GM11168 (cell line): ENCODE measurements around the gene MISP.

Experiments
- in situ Hi-C: fragments of 300-500 bp; cut with MboI; formaldehyde crosslinking; loops from one replicate; pipeline ENCODE4 v1.12.0; 2022; ENCODE audit warnings: low sequenced_read_pairs; ENCODE audit not compliant: unreplicated experiment

The MISP gene

GRCh38 chr19:792306-792885, 41.5 kb downstream of the MISP start:
- in situ Hi-C loops = no loop called here

GRCh38 chr19:793806-794205, 42.9 kb downstream of the MISP start:
- in situ Hi-C loops = no loop called here

DNA sequence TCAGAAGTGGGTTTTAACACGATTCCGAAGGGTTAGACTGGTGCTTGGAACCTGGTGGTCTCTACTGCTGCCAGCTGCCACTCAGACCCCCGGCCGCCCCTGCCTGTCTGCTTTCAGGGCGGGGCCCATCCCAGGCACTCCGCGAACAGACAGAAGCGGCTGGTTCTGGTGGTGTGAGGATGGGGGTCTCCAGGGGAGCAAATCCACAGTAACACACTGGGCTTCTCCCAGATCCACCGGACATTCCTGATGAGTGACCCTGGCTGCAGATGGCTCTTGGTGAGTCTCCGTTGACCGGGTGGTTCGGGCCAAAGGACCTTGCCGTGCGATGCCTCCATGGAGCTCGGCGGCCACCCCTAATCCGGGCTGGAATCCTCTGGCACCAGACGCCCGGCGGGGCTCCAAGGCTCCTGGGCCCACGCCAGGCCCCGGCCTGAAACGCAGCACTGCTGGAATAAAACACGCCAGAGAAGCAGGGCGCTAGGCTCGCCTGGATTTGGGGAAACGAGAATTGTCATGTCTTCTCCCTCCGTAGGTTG, 44.2 kb downstream of the MISP start:
- in situ Hi-C loops = no loop called here

GRCh38 chr19:795691-796581, 45.0 kb downstream of the MISP start:
- in situ Hi-C loops = no loop called here

GRCh38 chr19:796692-797527, 46.0 kb downstream of the MISP start, which contains the start of gene PTBP1:
TSS of gene PTBP1 (plus strand) at chr19:797452. CDS start at chr19:797498, 46 bp downstream.
- in situ Hi-C loops = no loop called here

DNA sequence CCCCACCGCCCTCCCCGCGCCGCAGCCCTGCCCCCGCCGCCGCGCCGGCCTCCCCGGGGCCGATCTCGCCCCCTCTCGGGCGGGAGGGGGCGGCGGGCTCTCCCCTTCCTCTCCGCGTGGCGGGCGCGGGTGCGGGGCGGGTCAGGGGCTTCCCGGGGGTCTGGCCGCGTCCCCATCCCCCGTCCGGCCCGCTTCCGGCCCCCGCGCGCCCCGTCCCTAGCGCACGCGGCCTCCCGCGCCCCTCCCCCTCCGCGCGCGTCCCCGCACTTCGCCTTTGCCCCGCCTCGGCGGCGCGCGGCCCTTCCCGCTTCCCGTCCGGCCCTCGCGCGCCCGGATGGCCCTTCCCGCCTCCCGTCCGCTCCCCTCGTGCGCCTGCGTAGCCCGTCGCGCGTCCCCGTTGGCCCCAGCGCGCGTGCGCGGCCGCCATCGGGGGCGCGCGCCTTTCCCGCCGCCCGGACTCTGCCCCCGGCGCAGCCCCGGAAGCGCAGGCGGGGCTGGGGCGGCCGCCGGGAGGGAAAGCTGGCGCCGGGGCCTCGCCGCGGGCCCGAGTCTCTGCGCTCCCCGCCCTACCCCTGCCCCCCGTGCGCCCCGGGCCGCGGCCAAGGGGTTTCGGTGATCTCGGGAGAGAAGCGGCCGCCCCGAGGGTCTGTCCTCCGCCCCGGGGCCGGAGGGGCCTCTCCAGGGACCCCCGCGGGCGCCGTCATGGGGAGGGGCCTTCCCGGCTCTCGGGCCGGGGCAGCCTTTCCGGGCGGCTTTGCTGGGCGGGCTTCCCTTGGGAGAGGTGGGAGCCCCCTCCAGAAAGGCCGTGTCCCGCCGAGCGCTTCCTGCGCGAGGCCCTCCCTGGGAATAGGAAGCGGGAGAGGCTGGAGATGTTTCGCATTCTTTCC, 46.9 kb downstream of the MISP start:
- in situ Hi-C loops = no loop called here

DNA sequence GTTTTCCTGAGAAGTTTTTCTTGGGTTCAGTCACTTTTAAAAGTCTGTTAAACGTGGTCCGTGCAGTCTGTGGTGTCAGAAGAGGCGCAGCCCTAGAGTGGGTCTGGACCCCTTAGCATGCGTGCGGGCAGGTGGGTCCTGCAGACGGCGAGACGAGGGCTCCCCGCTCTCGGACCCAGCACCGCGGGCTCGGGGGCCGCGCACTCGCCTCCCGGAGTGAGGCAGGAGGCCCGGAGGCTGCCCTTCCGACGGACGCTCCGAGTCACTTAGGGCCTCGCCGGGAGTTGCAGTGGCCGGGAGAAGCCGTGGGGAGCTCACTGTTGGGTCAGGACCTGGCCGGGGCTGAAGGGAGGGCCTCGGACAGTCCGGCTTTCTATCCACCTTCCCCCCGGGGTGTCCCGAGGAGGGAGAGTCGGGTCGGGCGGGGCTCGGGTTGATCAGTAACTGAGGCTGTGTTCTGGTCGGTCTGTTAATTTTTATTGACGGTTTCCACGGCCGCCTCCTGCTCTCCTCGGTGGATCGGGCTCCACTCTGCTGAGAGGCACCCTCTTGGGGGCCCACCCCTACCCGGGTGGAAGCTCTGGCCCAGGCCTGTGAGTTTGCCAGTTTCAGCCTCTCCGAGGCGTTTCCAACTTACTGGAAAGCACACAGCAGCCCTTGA, 47.6 kb downstream of the MISP start:
- in situ Hi-C loops = no loop called here

DNA sequence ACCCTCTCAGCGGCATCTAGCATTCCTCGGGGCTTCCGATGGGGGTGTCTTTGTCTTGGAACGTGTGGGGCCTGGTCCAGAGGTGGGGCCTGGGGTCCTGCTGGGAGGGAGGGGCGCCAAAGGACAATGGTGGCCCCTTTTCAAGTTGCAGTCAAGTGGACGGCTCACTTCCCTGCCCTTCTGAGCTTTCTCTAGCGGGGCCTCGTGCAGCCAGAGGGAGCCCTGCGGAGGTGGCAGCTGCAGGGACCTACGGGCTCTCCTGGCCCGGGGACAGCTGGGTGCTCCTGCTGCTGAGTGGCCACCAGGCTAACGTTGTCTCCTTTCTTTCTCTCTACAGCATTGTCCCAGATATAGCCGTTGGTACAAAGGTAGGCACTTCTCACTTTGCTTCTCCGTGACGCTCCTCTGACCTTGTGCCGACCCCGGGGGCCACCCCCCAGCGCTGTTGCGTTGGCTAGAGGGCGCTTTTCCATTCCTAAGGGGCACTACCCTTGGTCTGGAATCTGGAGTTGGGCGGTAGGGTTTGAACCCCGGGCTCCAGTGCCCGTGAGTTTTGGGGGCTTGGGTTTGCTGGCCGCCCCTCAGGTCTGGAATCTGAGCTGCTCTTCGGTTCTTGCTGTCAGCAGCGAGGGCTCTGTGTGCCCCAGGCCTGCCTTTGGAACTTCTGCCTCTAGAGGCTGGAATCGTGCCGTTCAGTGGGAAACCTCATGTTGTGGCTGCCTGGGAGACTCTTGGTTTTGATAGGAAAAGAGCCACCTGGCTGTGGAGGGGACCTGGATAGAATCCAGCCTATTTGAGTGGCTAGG, 48.4 kb downstream of the MISP start:
- in situ Hi-C loops = no loop called here

DNA sequence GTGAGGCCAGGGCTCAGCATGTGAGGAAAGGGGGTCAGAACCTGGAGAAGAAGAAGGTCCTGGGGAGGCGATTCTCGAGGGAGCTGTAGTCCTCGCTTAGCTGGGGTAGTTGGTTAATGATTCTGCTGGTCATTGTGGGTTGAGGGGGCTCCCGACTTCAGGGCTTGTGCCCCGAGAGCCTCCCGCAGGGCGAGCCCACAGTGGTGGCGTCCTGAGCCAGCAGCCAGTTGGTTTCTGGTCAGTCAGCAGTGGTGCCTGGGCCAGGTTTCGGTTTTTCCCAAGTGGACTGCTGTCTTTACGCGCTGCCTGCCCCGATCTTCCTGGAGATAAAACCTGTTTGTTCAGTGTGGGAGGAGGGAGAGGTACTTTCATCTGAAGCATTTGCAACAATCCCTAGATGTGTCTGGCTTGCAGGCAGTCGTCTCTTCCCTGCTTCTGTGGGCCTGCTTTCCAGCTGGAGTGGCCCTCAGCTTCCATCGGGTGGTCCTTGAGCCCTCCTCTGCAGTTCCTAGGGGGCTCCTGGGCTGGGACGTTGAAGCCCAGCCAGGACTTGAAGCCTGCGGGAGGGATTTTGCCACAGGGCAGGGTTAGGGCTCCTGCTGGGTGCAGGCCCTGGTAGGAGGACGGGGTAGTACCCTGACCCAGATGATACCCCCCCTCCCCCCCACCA, 49.6 kb downstream of the MISP start:
- in situ Hi-C loops = no loop called here

DNA sequence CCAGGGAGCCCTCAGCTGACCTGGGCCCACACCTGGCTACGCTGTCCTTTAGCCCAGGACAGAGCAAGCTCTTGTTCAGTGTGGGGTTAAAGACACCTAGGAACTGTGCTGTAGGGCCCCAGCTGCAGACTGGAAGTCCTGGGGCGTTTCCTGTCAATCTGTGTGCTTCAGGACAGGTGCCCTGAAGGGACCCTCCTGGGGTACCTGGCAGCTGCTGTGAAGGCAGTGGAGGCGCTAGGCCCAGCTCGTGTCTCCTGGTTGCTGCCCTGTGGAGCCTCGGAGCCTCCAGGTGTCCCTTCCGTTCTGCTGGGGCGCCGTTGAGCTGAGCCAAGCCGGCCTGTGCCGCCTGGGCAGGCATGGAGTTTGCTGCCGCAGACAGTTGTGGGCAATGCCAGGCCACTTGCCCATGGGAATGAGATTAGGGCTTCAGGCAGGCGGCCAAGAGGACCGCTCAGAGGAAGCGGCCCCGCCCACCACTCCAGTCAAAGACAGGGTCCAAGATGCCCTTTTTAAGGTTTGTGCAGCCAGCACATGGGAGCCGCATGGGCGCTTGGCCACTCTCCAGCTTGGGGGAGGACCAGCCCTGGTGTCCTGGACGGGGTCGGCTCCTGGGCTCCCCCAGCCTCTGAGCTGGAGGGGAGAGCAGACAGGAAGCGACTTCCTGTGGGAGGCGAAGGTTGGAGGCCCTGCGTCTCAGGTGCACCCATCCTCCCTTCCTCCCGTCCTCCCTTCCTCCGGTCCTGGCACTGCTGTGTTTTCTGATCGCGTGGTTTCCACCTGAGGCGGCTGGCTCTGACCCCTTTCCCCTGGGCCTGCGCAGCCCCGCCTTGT, 50.3 kb downstream of the MISP start:
- in situ Hi-C loops = no loop called here

GRCh38 chr19:801861-802497, 51.1 kb downstream of the MISP start:
- in situ Hi-C loops = no loop called here

DNA sequence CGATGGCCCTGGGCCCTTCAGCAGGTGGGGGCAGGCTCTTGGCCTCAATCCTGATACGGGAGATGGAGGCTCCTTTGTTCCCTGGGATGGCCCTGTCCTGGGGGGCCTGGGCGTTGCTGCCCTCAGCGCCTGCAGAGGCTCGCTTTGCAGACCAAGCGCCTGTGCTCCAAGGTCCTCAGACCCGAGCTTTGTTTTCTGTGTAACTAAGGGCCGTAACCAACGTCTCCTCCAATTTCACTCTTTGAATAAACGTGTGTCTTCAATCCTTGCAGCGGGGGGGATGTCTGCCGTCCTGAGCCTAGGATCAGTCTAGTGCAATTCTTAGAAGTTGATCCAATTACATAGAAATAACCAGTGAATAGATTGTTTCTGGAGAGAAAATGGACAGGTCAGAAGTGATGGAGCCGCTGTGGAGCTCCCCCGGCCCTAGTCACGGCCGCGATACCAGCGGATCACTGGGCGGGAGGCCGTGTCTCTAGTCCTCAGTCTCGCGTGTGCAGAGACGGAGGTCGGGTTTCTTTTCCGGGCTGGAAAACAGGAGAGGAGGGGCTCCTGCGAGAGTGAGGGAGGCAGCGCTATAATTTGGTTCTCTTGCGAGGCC, 51.7 kb downstream of the MISP start:
- in situ Hi-C loops = no loop called here

GRCh38 chr19:803099-803561, 52.2 kb downstream of the MISP start:
- in situ Hi-C loops = no loop called here

DNA sequence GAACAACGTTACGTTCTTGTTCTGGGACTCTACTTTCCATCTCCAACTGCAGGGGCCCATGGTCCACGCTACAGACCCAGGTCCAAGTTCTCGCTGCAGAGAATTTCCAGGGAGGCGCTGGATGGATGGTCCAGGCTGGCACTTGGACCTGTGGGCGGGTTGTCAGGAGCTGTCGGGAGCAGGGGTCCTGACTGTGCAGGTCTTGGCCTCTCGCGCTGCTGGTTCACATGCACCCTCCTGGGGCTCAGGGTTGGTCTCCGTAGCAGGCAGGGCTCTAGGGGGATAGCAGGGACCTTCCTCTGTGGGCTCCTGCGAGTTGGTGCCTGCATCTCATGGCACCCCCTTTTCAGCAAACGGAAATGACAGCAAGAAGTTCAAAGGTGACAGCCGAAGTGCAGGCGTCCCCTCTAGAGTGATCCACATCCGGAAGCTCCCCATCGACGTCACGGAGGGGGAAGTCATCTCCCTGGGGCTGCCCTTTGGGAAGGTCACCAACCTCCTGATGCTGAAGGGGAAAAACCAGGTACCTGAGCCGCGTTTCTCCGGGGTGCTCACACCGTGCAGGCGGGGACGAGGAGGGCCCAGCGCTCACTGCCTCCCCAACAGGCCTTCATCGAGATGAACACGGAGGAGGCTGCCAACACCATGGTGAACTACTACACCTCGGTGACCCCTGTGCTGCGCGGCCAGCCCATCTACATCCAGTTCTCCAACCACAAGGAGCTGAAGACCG, 52.9 kb downstream of the MISP start:
- in situ Hi-C loops = no loop called here

- in situ Hi-C loops = no loop called here
Observed at GRCh38 chr19:804419-805165, 53.7 kb downstream of the MISP start.
